SK-N-MC (cell line): ENCODE data around the gene NFIX.

ENCODE experiments used
- EZH2 ChIP-seq: fragments of 200-600 bp; sonication (generic); IDR thresholded peaks from one replicate; pipeline ENCODE4 v1.6.1; 2017; ENCODE audit warnings: antibody characterized with exemption
- FOXP2 ChIP-seq: optimal IDR thresholded peaks from 2 replicates; pipeline ENCODE3; 2011; ENCODE audit warnings: mild to moderate bottlenecking, moderate library complexity; ENCODE audit not compliant: insufficient read depth; ENCODE audit errors: extremely low read length, control extremely low read depth
- POLR2AphosphoS5 ChIP-seq: IDR thresholded peaks from 2 replicates; pipeline ENCODE4 v1.6.1; 2012; ENCODE audit warnings: mild to moderate bottlenecking, low read depth, low read length, borderline replicate concordance

DNA sequence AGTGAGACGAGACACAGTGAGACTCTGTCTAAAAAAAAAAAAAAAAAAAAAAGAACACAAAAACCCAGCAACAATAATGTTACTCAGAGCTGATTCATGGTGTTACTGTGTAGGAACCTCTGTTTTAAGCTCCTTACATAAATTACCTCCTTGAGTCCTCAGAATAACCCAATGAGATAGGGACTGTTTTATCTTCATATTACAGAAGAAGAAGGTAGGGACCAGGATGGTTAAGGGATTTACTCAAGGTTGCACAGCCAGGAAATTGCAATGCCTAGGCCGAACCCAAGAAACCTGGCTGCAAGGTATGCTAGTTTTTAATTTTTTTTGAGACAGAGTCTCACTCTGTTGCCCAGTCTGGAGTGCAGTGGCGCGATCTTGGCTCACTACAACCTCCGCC is 27.4 kb upstream of the NFIX start:
- TF ChIP-seq POLR2AphosphoS5 (no peak), EZH2 (no peak), FOXP2 (no peak)
